Liver (tissue), 9 donors: ENCODE data around the gene CCDC136. TPM values are rescaled to one million over a fixed set of nuclear protein-coding genes. Genes with fewer than 3 reads are reported as not detected.

Experiments used
- DNase-seq: peaks from one replicate; pipeline ENCODE4 v3.0.0-alpha.2; 2017; ENCODE audit warnings: low spot score
- H3K27ac ChIP-seq, 2 donors: one replicate each; pipeline ENCODE4 v1.7.0; 2013; ENCODE audit warnings: inconsistent platforms in 2 of 2, low read length in 2 of 2, control low read depth in 1 of 2, low read depth in 1 of 2, mild to moderate bottlenecking in 1 of 2
- H3K27me3 ChIP-seq, 4 donors: one replicate each; pipeline versions ENCODE4 v1.6.1 to v1.7.0; 2013; ENCODE audit warnings: low read length in 3 of 4, inconsistent platforms in 1 of 4, mild to moderate bottlenecking in 1 of 4, moderate library complexity in 1 of 4; ENCODE audit not compliant: control insufficient read depth in 4 of 4, insufficient read depth in 4 of 4
- H3K36me3 ChIP-seq, 4 donors: one replicate each; pipeline versions ENCODE4 v1.6.1 to v1.7.0; 2013; ENCODE audit warnings: low read length in 3 of 4, mild to moderate bottlenecking in 3 of 4, low read depth in 1 of 4, moderate library complexity in 1 of 4; ENCODE audit not compliant: control insufficient read depth in 4 of 4, insufficient read depth in 3 of 4
- H3K4me1 ChIP-seq, 4 donors: one replicate each; pipeline versions ENCODE4 v1.6.1 to v1.7.0; 2013; ENCODE audit warnings: low read length in 3 of 4, mild to moderate bottlenecking in 3 of 4, moderate library complexity in 1 of 4; ENCODE audit not compliant: control insufficient read depth in 4 of 4, insufficient read depth in 4 of 4
- H3K4me3 ChIP-seq, 3 donors: one replicate each; pipeline versions ENCODE4 v1.6.1 to v1.7.0; 2013; ENCODE audit warnings: low read length in 3 of 3, control low read depth in 1 of 3, low read depth in 1 of 3, mild to moderate bottlenecking in 1 of 3
- H3K9ac ChIP-seq, 2 donors: one replicate each; pipeline ENCODE4 v1.7.0; 2013; ENCODE audit warnings: low read length in 2 of 2, mild to moderate bottlenecking in 2 of 2, moderate library complexity in 2 of 2, control low read depth in 1 of 2, low read depth in 1 of 2
- H3K9me3 ChIP-seq, 4 donors: one replicate each; pipeline versions ENCODE4 v1.6.1 to v1.7.0; 2013; ENCODE audit warnings: low read length in 3 of 4; ENCODE audit not compliant: control insufficient read depth in 4 of 4
- ATF3 ChIP-seq: IDR thresholded peaks from 2 replicates; pipeline ENCODE4 v1.6.1; 2016; ENCODE audit warnings: antibody characterized with exemption
- CTCF ChIP-seq: fragments of 150-350 bp; IDR thresholded peaks from 2 replicates; pipeline ENCODE4 v1.5.1; 2017; ENCODE audit warnings: improper control_type of control experiment, low read depth, low read length; ENCODE audit not compliant: missing input control
- EGR1 ChIP-seq, 2 donors: IDR thresholded peaks; 2 replicates each; pipeline ENCODE4 v1.6.1; 2016 to 2018; ENCODE audit warnings: antibody characterized with exemption in 2 of 2, low read depth in 2 of 2
- FOXA2 ChIP-seq: IDR thresholded peaks from 2 replicates; pipeline ENCODE4 v1.6.1; 2016; ENCODE audit warnings: antibody characterized with exemption
- GABPA ChIP-seq, 2 donors: IDR thresholded peaks in 1 of 2; conservative IDR thresholded peaks in 1 of 2; 2 replicates each; pipeline ENCODE4 v1.6.1; 2016; ENCODE audit warnings: antibody characterized with exemption in 2 of 2, mild to moderate bottlenecking in 1 of 2, moderate library complexity in 1 of 2
- HNF4A ChIP-seq, 2 donors: conservative IDR thresholded peaks; 2 replicates each; pipeline ENCODE4 v1.6.1; 2016; ENCODE audit warnings: antibody characterized with exemption in 2 of 2, mild to moderate bottlenecking in 2 of 2
- HNF4G ChIP-seq: IDR thresholded peaks from 2 replicates; pipeline ENCODE4 v1.6.1; 2016; ENCODE audit warnings: antibody characterized with exemption
- JUND ChIP-seq, 2 donors: IDR thresholded peaks; 2 replicates each; pipeline ENCODE4 v1.6.1; 2016; ENCODE audit warnings: antibody characterized with exemption in 2 of 2
- MAX ChIP-seq: IDR thresholded peaks from 2 replicates; pipeline ENCODE4 v1.6.1; 2016; ENCODE audit warnings: antibody characterized with exemption
- NR2F2 ChIP-seq: IDR thresholded peaks from 2 replicates; pipeline ENCODE4 v1.6.1; 2016; ENCODE audit warnings: antibody characterized with exemption
- RAD21 ChIP-seq, 2 donors: IDR thresholded peaks; 2 replicates each; pipeline ENCODE4 v1.6.1; 2016; ENCODE audit warnings: antibody characterized with exemption in 2 of 2, mild to moderate bottlenecking in 2 of 2
- REST ChIP-seq: IDR thresholded peaks from 2 replicates; pipeline ENCODE4 v1.6.1; 2016; ENCODE audit warnings: antibody characterized with exemption, mild to moderate bottlenecking
- RXRA ChIP-seq, 2 donors: IDR thresholded peaks; 2 replicates each; pipeline ENCODE4 v1.6.1; 2017 to 2018; ENCODE audit warnings: antibody characterized with exemption in 2 of 2, mild to moderate bottlenecking in 1 of 2
- SP1 ChIP-seq: IDR thresholded peaks from 2 replicates; pipeline ENCODE4 v1.6.1; 2018; ENCODE audit warnings: antibody characterized with exemption, mild to moderate bottlenecking
- TAF1 ChIP-seq: conservative IDR thresholded peaks from 2 replicates; pipeline ENCODE4 v1.6.1; 2016; ENCODE audit warnings: antibody characterized with exemption, mild to moderate bottlenecking
- YY1 ChIP-seq: IDR thresholded peaks from 2 replicates; pipeline ENCODE4 v1.6.1; 2016; ENCODE audit warnings: antibody characterized with exemption, mild to moderate bottlenecking
- ZBTB33 ChIP-seq: IDR thresholded peaks from 2 replicates; pipeline ENCODE4 v1.6.1; 2016; ENCODE audit warnings: antibody characterized with exemption
- whole genome bisulfite sequencing: extraction: QIAGEN DNeasy Blood & Tissue Kit; methylation state at CpG from one replicate; pipeline ENCODE4 v1.1.7; 2013; 5-methylcytosine and 5-hydroxymethylcytosine counted together
- polyA plus RNA-seq, 2 donors: library from polyadenylated mRNA; stranded (reverse) in 1 of 2; unstranded in 1 of 2; fragments of 200-250 nt in 1 of 2; fragments of >200 nt in 1 of 2; fragmentation: Nextera tagmentation in 1 of 2; extraction: Ambion mirVana in 1 of 2; gene quantifications; one replicate each; pipeline versions ENCODE4 v1.2.1 to v1.2.3, GENCODE V29; 2013 to 2015
- total RNA-seq, 2 donors: library from RNA; depleted of rRNA; stranded (reverse); fragments of >200 nt; gene quantifications; one replicate each; pipeline ENCODE4 v1.2.3, GENCODE V29; 2014
- donor health status: healthy.
- donor health status: healthy.
- donor health status: healthy.
- donor health status: healthy.
- donor health status: healthy.

CCDC136 gene
- total and polyA plus RNA-seq, 4 donors = 0.09 to 0.59 (median 0.22) TPM

GRCh38 chr7:128815289-128815942 lies 23.6 kb downstream of the CCDC136 start:
- 88% methylated on average over 7 of the region's 7 CpGs for WGBS
- no peak for DNase-seq
- Histone ChIP-seq H3K9me3 (no peaks in the 10 kb centered on the region), H3K4me1 (no peaks in the 10 kb centered on the region), H3K36me3 (no peaks in the 10 kb centered on the region), H3K9ac (no peak overlapping the region), H3K4me3 (no peak overlapping the region), H3K27ac (no peak overlapping the region), H3K27me3 (no peaks in the 10 kb centered on the region)
- TF ChIP-seq MAX (peak; percentile 21), FOXA2 (no peak), NR2F2 (no peak)

GRCh38 chr7:128818694-128819093 lies 26.9 kb downstream of the CCDC136 start:
- H3K27ac ChIP-seq = no peak overlapping the region
- no peaks in the 10 kb centered on the region for H3K27me3 ChIP-seq
- TF ChIP-seq JUND (IDR thresholded peaks at IDR 0.05) (no peak), SP1 (no peak), TAF1 (no peak), EGR1 (IDR thresholded peaks at IDR 0.05; ENCODE audit: low read depth in 2 of 2) (no peak), YY1 (no peak), GABPA (IDR thresholded peaks at IDR 0.05 in 1 of 2, conservative IDR thresholded peaks at IDR 0.05 in 1 of 2) (no peak), MAX (no peak), HNF4G (no peak), HNF4A (conservative IDR thresholded peaks at IDR 0.05) (no peak), RXRA (IDR thresholded peaks at IDR 0.05) (no peak), CTCF (no peak), REST (no peak), RAD21 (IDR thresholded peaks at IDR 0.05) (no peak), ATF3 (no peak), NR2F2 (no peak), ZBTB33 (no peak), FOXA2 (no peak)
- no peaks in the 10 kb centered on the region for H3K36me3 ChIP-seq
- H3K4me1 ChIP-seq = no peaks in the 10 kb centered on the region
- no peaks in the 10 kb centered on the region for H3K9me3 ChIP-seq
- 88% methylated on average over 3 of the region's 3 CpGs for WGBS
- no peak overlapping the region for H3K4me3 ChIP-seq
- DNase-seq = no peak
- no peak overlapping the region for H3K9ac ChIP-seq
